Caco-2 (cell line): ENCODE data around the gene LIN54. TPM values are rescaled to one million over a fixed set of nuclear protein-coding genes. Genes with fewer than 3 reads are reported as not detected.

ENCODE experiments used
- BruUV-seq: library from RNA; stranded (reverse); fragments of 400-500 nt; replicated peaks from 2 replicates; lab custom pipeline; 2021; lab: Mats Ljungman, UMichigan
- CTCF ChIA-PET: fragments of 300-600 bp; sonication (Branson Sonifier 250); formaldehyde crosslinking; loops from one replicate; lab custom pipeline; 2022; ENCODE audit warnings: antibody characterized with exemption; lab: Charles Lee
- POLR2A ChIA-PET: fragments of 300-600 bp; sonication (Branson Sonifier 250); formaldehyde crosslinking; loops from one replicate; lab custom pipeline; 2022; ENCODE audit warnings: antibody characterized with exemption; lab: Charles Lee
- DNase-seq, 2 experiments: peaks; one replicate each; pipeline versions ENCODE4 v3.0.0 to v3.0.0-alpha.2; 2020 to 2022
- H3K27me3 ChIP-seq: replicated peaks from 2 replicates; pipeline ENCODE4 v1.6.0; 2011; ENCODE audit warnings: low read length; ENCODE audit not compliant: control insufficient read depth, insufficient read depth
- H3K36me3 ChIP-seq: 2 replicates; pipeline ENCODE4 v1.5.1; 2011; ENCODE audit warnings: low read length; ENCODE audit not compliant: control insufficient read depth, insufficient read depth
- H3K4me1 ChIP-seq: fragments of 250-450 bp; sonication (Bioruptor Pico); 2 replicates; pipeline ENCODE4 v1.5.1; 2020; ENCODE audit warnings: mild to moderate bottlenecking
- H3K4me3 ChIP-seq: 2 replicates; pipeline ENCODE4 v1.5.1; 2011; ENCODE audit warnings: low read depth, mild to moderate bottlenecking, control low read depth, low read length
- H3K9me3 ChIP-seq: fragments of 250-450 bp; sonication (Bioruptor Pico); 2 replicates; pipeline ENCODE4 v1.5.1; 2020; ENCODE audit warnings: mild to moderate bottlenecking, moderate library complexity
- H3K27ac Mint-ChIP-seq: one replicate; pipeline ENCODE4 v1.8.0; 2022; ENCODE audit warnings: mixed read lengths; ENCODE audit not compliant: unreplicated experiment
- H3K27me3 Mint-ChIP-seq: one replicate; pipeline ENCODE4 v1.8.0; 2022; ENCODE audit warnings: mixed read lengths; ENCODE audit not compliant: insufficient read depth, unreplicated experiment
- H3K36me3 Mint-ChIP-seq: one replicate; pipeline ENCODE4 v1.8.0; 2022; ENCODE audit warnings: mild to moderate bottlenecking, mixed read lengths; ENCODE audit not compliant: insufficient read depth, unreplicated experiment
- H3K4me1 Mint-ChIP-seq: one replicate; pipeline ENCODE4 v1.8.0; 2022; ENCODE audit warnings: low read depth, mixed read lengths; ENCODE audit not compliant: unreplicated experiment
- H3K4me3 Mint-ChIP-seq: one replicate; pipeline ENCODE4 v1.8.0; 2022; ENCODE audit warnings: mild to moderate bottlenecking, moderate library complexity, mixed read lengths; ENCODE audit not compliant: unreplicated experiment
- H3K9me3 Mint-ChIP-seq: one replicate; pipeline ENCODE4 v1.8.0; 2022; ENCODE audit warnings: mixed read lengths; ENCODE audit not compliant: unreplicated experiment
- CTCF ChIP-seq, 2 experiments: fragments of 200-600 bp in 1 of 2; IDR thresholded peaks; 1 replicate in 1 of 2; 2 replicates in 1 of 2; pipeline versions ENCODE4 v1.5.1 to v1.8.0; 2011 to 2022; ENCODE audit warnings: antibody characterized with exemption in 1 of 2, control low read depth in 1 of 2, inconsistent platforms in 1 of 2, low read depth in 1 of 2, low read length in 1 of 2, mild to moderate bottlenecking in 1 of 2, moderate library complexity in 1 of 2; ENCODE audit not compliant: insufficient read depth in 1 of 2, severe bottlenecking in 1 of 2, unreplicated experiment in 1 of 2
- intact Hi-C: fragments of 100-400 bp; cut with micrococcal nuclease; formaldehyde crosslinking; loops from one replicate; pipeline ENCODE4 v1.10.0; 2022; ENCODE audit not compliant: unreplicated experiment
- total RNA-seq: library from RNA; stranded (reverse); gene quantifications from 2 replicates; pipeline ENCODE4 v1.2.3, GENCODE V29; 2022

LIN54 gene
- total RNA-seq, 1 experiment from 2014 or later = 29.6 TPM

GRCh38 chr4:83012687-83013419, 2.2 kb upstream of the LIN54 start:
- peak; percentile 97 to 98 for DNase-seq
- H3K4me1 Mint-ChIP-seq = peaks cover 21% of the 10 kb centered on the region
- no peaks in the 10 kb centered on the region for H3K27me3 Mint-ChIP-seq
- peaks cover 28% of the 10 kb centered on the region for H3K36me3 Mint-ChIP-seq
- Histone ChIP-seq H3K36me3 (no peaks in the 10 kb centered on the region), H3K9me3 (no peaks in the 10 kb centered on the region), H3K27me3 (no peaks in the 10 kb centered on the region), H3K4me1 (peaks cover 15% of the 10 kb centered on the region; the same call in 1 of the 2 replicates), H3K4me3 (peak overlapping the region; percentile 51)
- no TSS peak for BruUV-seq
- H3K4me3 Mint-ChIP-seq = peak overlapping the region; percentile 95
- POLR2A ChIA-PET = interaction anchor here (0.6 to 1.1 kb wide), 6 partner anchors 20 to 522 kb away, joined by 3 to 24 read pairs (median 8); partner anchors contain the start of genes COPS4 and COQ2
- H3K9me3 Mint-ChIP-seq = no peaks in the 10 kb centered on the region
- CTCF ChIA-PET = interaction anchor here (0.9 to 1.2 kb wide), 2 partner anchors 22 to 269 kb away, joined by 4 to 22 read pairs; partner anchors contain the start of gene COPS4
- H3K27ac Mint-ChIP-seq = peak overlapping the region; percentile 99
- TF ChIP-seq CTCF (IDR thresholded peaks at IDR 0.05; ENCODE audit: insufficient read depth in 1 of 2, low read depth in 1 of 2, low read length in 1 of 2, severe bottlenecking in 1 of 2, unreplicated experiment in 1 of 2) = peak; percentile 49 to 60
- intact Hi-C loops = loop anchor here (1.0 to 2.0 kb wide), 3 partner anchors 21 to 252 kb away; partner anchors contain the start of gene THAP9

DNA sequence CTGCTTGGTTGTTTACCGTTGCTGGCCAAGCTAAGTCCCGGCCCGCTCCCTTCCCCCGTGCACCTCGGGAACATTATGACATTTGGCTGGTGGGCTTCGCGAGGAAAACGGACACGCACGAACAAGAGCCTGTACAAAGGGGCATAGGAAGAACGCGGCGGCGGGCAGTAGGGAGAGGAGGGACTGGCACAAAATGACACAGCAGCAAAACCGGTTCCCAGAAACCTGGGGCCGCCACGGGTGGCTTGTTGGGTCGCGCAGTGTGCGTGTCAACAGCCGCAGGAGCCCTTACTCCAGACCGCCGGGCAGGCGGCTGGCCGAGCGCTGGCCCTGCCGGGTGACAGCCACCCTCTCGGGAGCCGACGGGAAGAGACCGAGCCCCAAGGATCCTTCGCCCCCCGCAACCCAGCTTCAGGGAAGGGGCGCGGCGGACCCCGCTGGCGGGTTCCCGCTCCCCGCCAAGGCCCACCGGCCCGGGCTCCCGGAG, 1.6 kb upstream of the LIN54 start:
- Histone ChIP-seq H3K27me3 (no peaks in the 10 kb centered on the region), H3K9me3 (no peaks in the 10 kb centered on the region), H3K36me3 (no peaks in the 10 kb centered on the region), H3K4me1 (peaks cover 15% of the 10 kb centered on the region; the same call in 1 of the 2 replicates), H3K4me3 (peak overlapping the region; percentile 51)
- H3K27ac Mint-ChIP-seq = peak overlapping the region; percentile 99
- CTCF ChIA-PET = interaction anchor here (1.0 kb wide), 1 partner anchor 23 kb away, joined by 8 read pairs; the partner anchor contains the start of gene COPS4
- peak; percentile 55 to 69 for DNase-seq
- BruUV-seq = no TSS peak
- H3K4me3 Mint-ChIP-seq = peak overlapping the region; percentile 95
- no peaks in the 10 kb centered on the region for H3K9me3 Mint-ChIP-seq
- peaks cover 27% of the 10 kb centered on the region for H3K4me1 Mint-ChIP-seq
- H3K36me3 Mint-ChIP-seq = peaks cover 28% of the 10 kb centered on the region
- H3K27me3 Mint-ChIP-seq = no peaks in the 10 kb centered on the region
- no peak for TF ChIP-seq CTCF (IDR thresholded peaks at IDR 0.05; ENCODE audit: insufficient read depth in 1 of 2, low read depth in 1 of 2, low read length in 1 of 2, severe bottlenecking in 1 of 2, unreplicated experiment in 1 of 2)
- POLR2A ChIA-PET = interaction anchor here (0.6 to 3.0 kb wide), 3 partner anchors 23 to 27 kb away, joined by 6 to 24 read pairs (median 21); partner anchors contain the start of gene COPS4
- intact Hi-C loops = loop anchor here (2.0 kb wide), 2 partner anchors 111 to 253 kb away; partner anchors contain the start of gene THAP9

DNA sequence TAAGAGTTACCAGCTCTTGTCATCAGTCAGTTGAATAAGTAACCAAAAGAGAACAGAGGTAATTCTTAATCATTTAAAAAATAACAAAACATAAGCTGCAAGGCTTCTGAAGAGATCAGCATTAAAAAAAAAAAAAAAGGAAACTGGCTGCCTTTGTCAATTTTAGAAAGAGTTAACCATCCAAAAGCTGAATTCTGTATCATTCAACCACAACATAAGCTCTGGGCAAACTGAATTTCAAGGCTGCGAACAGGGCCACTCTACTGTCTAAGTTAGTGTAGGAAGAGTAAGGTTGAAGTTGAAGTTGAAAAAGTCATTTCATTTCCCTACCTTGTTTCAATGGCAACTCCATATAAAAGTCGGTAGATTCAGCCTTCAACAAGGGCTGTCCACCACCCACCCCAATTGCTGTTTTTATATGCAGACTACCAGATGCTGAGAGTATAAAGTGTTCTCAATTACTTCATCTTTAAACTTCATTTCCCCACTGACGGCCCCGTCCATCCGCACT, 1.1 kb upstream of the LIN54 start:
- CTCF ChIA-PET = interaction anchor here (1.0 kb wide), 1 partner anchor 23 kb away, joined by 8 read pairs; the partner anchor contains the start of gene COPS4

More for the DNA sequence above, 1.1 kb upstream of the LIN54 start:
- Mint-ChIP-seq H3K4me1 (peaks cover 28% of the 10 kb centered on the region), H3K27ac (peak overlapping the region; percentile 99), H3K27me3 (no peaks in the 10 kb centered on the region), H3K4me3 (peak overlapping the region; percentile 95), H3K36me3 (peaks cover 28% of the 10 kb centered on the region), H3K9me3 (no peaks in the 10 kb centered on the region)
- Histone ChIP-seq H3K4me3 (peak overlapping the region; percentile 51), H3K36me3 (no peaks in the 10 kb centered on the region), H3K9me3 (no peaks in the 10 kb centered on the region), H3K27me3 (no peaks in the 10 kb centered on the region), H3K4me1 (peaks cover 15% of the 10 kb centered on the region; the same call in 1 of the 2 replicates)
- TF ChIP-seq CTCF (IDR thresholded peaks at IDR 0.05; ENCODE audit: insufficient read depth in 1 of 2, low read depth in 1 of 2, low read length in 1 of 2, severe bottlenecking in 1 of 2, unreplicated experiment in 1 of 2) = no peak
- POLR2A ChIA-PET = interaction anchor here (0.6 to 3.0 kb wide), 3 partner anchors 23 to 111 kb away, joined by 6 to 21 read pairs (median 18); partner anchors contain the start of genes COPS4 and THAP9
- BruUV-seq = TSS peak; percentile 20
- DNase-seq = no peak
- intact Hi-C loops = loop anchor here (2.0 kb wide), 2 partner anchors 111 to 253 kb away; partner anchors contain the start of gene THAP9
